Retina (tissue), 1 donor: ENCODE data around the gene PERM1.

Experiments
- DNase-seq: peaks from one replicate; pipeline ENCODE4 v3.0.0-alpha.2; 2016

The PERM1 gene

DNA sequence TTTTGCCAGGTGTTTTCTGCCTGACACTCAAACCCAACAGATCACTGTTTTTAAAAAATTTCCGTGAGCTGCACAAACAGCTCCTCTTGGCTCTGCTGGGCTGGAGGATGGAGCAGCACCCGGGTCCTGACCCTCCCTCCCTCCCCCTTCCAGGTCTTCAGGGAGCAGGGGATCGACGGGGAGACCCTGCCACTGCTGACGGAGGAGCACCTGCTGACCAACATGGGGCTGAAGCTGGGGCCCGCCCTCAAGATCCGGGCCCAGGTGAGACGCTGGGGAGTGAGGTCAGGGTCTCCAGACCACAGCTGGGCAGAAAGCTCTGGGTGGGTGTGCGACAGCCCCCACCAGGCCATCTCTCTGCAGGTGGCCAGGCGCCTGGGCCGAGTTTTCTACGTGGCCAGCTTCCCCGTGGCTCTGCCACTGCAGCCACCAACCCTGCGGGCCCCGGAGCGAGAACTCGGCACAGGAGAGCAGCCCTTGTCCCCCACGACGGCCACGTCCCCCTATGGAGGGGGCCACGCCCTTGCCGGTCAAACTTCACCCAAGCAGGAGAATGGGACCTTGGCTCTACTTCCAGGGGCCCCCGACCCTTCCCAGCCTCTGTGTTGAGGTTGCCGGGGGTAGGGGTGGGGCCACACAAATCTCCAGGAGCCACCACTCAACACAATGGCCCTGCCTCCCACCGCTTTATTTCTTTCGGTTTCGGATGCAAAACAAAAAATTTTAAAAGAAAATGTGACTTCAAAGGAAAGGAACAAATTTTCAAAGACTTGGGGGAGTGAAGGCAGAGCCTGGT is 38.1 kb downstream of the PERM1 start:
- DNase-seq: peak; percentile 41

DNA sequence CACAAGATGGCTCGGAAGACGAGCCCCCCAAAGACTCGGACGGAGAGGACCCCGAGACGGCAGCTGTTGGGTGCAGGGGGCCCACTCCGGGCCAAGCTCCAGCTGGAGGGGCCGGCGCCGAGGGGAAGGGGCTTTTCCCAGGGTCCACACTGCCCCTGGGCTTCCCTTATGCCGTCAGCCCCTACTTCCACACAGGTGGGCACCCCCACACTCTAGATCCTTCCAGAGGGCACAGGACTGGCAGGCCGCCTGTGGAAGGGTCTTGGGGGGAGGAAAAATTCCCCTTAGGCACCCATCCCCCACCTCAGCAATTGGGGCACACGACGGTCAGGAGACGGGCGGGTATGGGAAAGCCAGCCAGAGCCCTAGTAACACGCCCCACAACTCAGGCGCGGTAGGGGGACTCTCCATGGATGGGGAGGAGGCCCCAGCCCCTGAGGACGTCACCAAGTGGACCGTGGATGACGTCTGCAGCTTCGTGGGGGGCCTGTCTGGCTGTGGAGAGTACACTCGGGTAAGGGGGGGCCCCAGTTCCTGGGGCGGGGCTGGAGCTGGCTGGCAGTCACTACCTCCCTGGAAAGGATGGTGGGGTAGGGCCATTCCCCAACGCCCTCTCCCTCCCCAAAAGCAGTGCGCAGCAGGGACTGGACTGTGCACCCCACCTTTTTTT is 38.9 kb downstream of the PERM1 start:
- peak; percentile 58 for DNase-seq

DNA sequence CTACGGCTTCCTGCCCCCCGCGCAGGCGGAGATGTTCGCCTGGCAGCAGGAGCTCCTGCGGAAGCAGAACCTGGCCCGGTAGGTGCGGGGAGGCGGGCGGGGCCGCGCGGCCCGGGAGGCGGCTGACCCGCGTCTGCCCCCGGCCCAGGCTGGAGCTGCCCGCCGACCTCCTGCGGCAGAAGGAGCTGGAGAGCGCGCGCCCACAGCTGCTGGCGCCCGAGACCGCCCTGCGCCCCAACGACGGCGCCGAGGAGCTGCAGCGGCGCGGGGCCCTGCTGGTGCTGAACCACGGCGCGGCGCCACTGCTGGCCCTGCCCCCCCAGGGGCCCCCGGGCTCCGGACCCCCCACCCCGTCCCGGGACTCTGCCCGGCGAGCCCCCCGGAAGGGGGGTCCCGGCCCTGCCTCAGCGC is 39.5 kb downstream of the PERM1 start:
- DNase-seq: no peak

GRCh38 chr1:941588-942383 is 40.1 kb downstream of the PERM1 start:
- DNase-seq: peak; percentile 95

DNA sequence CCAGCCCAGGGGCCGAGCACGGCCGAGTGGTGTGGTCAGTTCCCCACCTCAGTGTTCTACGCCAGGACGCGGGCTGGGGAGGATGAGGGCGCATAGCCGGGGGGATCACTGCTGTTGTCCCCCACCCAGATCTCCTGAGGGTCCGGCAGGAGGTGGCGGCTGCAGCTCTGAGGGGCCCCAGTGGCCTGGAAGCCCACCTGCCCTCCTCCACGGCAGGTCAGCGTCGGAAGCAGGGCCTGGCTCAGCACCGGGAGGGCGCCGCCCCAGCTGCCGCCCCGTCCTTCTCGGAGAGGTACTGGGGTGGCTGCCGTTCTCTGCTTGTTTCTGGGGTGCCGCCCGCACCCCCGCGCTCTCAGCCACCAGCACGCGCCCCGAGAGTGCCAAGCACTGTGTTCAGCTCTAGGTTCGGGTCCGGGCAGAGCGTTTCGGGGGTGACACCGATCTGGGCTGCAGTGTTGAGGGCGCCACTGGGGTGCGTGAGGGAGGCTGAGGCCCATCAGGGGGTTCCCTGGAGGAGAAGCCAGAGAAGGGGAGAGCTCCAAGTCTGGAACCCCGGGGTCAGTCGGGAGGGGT is 40.8 kb downstream of the PERM1 start:
- DNase-seq: peak; percentile 80

DNA sequence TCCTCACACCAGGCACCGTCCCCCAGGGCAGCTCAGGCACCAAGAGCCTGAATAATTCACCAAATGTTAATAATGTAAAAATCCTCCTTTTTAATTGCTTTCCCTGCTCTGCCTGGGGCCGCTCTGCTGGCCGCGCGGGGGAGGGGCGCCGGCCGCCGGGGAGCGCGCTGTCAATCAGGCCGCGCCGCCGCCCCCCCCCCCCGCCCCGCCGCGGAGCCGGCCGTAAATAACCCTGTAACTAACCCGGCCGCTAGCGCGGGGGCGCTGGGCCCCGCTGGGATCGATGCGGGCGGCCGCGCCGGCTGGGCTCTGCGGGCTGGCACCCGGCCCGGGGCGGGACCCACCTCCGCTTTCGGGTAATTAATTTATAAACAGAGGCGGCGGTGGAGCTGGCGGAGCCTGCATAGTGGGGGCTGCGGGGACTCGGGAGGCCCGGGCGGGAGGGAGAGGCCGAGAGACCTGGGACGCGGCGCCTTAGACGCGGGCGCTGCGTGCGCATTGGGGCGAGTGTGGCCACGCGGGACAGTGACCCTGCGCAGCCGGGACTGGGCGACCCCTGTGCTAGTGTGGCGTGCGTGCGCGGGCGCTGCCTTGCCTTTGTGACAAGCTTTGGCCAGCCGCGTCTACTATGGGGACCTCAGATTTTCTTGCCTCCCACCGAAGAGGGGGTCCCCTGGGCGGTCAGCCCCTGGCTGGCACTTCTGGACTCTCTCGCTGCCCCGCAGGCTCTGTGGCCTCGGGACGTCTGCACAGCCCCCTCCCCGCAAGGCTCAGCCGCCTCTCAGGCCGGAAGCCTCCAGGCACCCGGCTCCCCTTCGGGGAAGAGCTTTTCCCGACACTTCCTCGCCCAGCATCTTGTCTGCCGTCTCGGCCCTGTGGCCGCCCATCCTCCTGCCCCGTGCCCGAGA is 41.5 kb downstream of the PERM1 start:
- peak; percentile 86 for DNase-seq

DNA sequence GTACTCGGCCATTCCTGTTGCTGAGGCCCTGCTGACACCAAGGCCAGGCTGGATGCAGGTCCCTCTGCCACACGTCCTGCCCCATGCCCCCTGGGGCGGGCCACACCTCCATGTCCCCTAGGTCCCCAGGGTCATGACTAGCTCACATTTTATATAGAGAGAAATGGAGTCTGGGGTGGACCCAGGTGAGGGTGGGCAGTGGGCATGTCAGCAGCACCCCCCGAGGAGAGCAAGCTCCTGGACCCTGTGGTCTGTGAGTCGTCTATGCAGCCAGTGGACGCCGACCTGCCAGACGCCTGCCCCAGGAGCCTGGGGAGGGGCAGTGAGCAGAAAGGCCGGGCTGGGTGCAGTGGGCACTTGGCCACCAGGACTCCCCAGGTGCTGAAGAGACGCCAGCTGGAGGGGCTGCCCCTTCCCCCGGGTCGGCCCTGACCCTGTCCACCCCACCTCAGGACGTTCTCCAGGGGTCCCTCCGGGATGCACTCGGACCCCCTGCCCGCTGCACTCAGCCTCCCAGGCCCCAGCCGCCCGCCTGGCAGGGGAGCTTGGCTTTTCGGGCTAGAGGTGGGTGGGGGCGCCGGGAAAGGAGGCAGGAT is 42.3 kb downstream of the PERM1 start:
- peak; percentile 75 for DNase-seq

- DNase-seq: peak; percentile 53
Measured at GRCh38 chr1:938711-939489, 43.0 kb downstream of the PERM1 start.

DNA sequence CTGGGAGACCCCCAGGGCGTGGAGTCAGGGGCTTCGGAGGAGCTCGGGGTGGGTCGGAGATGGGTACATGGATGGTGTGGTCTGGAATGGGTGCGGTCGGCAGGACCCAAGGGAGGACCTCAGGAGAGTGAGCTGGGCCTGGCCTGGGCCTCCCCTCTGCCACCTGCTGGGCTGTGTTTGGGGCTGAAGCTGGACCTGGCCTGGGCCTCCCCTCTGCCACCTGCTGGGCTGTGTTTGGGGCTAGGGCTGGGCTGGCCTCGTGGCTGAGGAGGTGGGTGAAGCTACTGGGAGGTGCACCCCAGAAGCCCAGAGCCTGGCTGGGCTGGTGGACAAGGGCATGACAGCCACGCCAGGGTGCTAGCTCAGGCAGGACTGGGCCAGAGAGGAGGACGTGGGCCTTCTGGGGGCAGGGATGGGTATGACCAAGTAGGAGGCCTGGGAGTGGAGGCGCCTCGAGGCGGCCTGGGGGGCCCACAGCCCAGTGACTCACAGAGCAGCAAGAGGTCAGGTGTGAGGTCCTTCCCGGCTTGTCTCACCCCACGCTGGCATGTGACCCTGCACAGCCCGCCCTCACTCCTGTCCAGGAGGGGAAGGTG is 43.7 kb downstream of the PERM1 start:
- DNase-seq: peak; percentile 52

DNA sequence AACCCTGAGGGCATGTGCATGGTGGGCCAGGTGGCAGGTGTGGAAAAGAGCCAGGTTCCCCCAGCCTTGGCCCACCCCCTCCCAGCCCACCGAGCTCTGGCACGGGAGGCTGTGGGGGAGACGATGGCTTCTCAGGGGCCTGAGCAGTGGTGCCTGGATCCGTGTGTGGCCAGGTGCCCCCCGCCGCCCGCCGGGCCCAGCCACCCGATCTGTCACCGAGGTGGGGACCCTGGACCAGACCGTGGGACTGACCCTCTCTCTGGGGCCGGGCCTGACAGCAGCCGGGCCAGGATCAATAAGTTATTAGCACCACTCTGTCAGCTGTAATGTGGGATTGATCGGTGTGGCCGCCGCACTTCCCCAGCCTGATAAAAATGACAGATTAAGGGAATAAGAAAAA is 44.4 kb downstream of the PERM1 start:
- peak; percentile 60 for DNase-seq

- peak; percentile 52 for DNase-seq
Measured at GRCh38 chr1:936348-937264, 45.3 kb downstream of the PERM1 start.

- peak; percentile 87 for DNase-seq
Measured at GRCh38 chr1:935751-936231, 46.1 kb downstream of the PERM1 start.

DNA sequence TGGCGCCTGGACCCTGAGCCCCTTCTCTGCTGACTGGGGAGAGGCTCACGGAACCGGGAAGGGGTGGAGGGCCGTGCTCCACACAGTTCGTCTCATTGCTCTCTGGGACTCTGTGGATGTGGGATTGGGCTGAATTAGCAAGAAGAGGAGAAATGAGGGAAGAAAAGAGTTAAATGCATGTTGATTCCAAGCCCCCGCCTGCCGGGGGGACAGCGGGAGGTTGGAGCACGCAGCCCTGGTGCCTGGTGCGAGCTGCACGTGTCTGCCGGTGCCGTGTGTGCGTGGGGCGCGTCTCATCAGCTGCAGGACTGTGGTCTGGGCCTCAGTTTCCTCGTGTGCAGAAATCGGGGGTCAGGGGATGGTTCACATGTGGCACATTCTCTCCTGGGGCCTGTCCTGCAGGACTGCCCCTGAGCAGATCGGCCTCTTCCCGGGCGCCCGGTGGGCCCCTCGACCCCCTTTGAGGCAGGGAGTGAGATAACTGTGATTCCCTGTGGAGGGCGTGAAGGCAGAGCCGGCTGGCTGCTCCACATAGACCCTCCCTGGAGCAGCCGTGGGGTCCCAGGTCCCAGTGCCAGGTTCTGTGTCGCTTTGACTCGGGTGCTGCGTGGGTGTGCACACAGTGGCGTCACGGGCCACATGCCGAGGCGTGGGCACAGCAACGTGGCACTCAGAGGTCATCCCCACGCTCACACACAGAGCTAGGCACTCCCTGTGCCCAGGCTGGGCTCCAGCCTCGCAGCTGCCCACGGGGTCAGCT is 46.7 kb downstream of the PERM1 start:
- DNase-seq: no peak

DNA sequence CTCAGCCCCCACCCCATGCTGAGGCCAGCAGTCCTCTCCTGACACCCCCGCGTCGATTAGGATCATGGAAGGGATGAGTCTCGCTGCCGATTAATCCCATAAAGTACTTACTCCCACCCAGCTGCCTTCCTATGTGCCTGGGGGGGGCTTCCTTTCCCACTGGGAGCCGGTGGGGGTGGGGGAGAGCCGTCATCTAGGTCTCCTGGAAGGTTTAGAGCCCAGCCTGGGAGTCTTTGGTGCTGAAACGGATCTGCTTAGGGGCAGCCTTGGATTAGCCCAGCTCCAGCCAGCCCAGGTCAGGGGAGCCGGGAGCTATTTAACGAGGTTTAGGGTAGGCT is 48.3 kb downstream of the PERM1 start:
- DNase-seq: peak; percentile 59

GRCh38 chr1:932776-933602 is 48.9 kb downstream of the PERM1 start:
- DNase-seq: peak; percentile 50

- peak; percentile 49 for DNase-seq
Measured at GRCh38 chr1:932173-932510, 49.8 kb downstream of the PERM1 start.

DNA sequence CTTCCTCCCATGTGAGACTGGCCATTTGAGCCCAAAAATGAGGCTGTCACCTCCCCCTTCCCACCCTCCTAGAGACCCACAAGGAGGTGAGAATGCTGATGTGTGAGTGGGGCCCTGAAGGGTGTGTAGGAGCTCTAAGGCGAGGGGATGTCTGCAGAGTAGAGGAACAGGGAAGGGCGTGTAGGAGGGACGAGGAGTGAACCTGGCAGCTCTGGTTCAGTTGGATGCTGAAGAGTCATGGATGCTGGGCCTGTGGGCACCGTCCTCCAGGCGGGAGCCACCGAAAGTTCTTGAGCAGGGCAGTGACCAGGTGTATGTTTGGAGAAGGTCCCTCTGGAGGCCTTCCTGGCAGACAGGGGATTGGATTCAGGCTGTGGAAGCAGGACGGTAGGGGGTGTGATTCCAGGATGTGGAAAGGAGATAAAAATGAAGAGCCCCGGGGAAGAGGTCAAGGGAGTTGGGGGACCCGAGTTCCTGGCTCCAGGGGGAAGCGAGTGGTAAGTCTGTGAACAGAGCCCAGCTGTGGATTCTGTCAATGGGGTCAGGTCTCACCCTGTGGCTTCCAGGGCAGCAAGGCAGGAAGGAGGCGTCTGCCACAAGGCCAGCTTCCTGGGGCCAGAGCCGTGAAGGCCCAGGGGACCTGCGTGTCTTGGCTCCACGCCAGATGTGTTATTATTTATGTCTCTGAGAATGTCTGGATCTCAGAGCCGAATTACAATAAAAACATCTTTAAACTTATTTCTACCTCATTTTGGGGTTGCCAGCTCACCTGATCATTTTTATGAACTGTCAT is 50.3 kb downstream of the PERM1 start:
- DNase-seq: peak; percentile 49
